ENCODE data around the gene OS9. TPM values are rescaled to one million over a fixed set of nuclear protein-coding genes. Genes with fewer than 3 reads are reported as not detected.

The OS9 gene
- total RNA-seq, 1 experiment from 2014 or later: 145 TPM

DNA sequence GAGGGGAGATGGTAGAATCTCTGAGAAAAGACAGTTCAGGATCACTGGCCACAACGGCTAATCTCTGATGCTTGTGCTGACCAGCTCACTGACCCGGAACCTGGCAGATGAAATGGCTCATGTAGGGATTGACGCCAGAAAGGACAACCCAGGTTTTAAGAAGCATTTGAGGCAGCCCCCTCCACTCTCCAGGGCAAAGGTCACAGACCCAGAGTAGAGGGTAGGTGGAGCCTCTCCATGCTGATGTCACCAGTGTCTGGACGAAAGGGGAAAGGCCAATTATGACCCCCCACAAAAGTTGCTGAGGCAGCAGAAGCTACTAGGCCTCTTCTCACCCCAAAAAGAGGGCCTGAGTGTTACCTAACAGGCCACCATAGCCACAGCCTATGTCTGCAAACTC, 76.8 kb downstream of the OS9 start:
- ChIA-PET CTCF (no interaction called here), POLR2A (ENCODE audit: unreplicated experiment) (interaction anchor here (0.7 kb wide), 1 partner anchor 997 kb away, joined by 18 read pairs; no protein-coding TSS in a partner anchor)
- no peaks in the 10 kb centered on the region for H3K27me3 ChIP-seq (ENCODE audit: low read length)
- H3K4me3 ChIP-seq (ENCODE audit: low read length): peak overlapping the region; percentile 84; the same call in 1 of the 2 replicates
- H3K27ac ChIP-seq (ENCODE audit: low read length): no peak overlapping the region
- H3K9me3 ChIP-seq (ENCODE audit: low read length): no peaks in the 10 kb centered on the region
- H3K9me2 ChIP-seq (replicated peaks; ENCODE audit: low read length): no peaks in the 10 kb centered on the region
- H3K4me2 ChIP-seq (ENCODE audit: low read length): peak overlapping the region; percentile 96
- intact Hi-C loops (cut with micrococcal nuclease): no loop called here
- peaks cover 28% of the 10 kb centered on the region for H3K79me2 ChIP-seq (ENCODE audit: low read length)
- H3F3A ChIP-seq (ENCODE audit: low read length, unreplicated experiment): no peaks in the 10 kb centered on the region
- TF ChIP-seq, protein P1, sequence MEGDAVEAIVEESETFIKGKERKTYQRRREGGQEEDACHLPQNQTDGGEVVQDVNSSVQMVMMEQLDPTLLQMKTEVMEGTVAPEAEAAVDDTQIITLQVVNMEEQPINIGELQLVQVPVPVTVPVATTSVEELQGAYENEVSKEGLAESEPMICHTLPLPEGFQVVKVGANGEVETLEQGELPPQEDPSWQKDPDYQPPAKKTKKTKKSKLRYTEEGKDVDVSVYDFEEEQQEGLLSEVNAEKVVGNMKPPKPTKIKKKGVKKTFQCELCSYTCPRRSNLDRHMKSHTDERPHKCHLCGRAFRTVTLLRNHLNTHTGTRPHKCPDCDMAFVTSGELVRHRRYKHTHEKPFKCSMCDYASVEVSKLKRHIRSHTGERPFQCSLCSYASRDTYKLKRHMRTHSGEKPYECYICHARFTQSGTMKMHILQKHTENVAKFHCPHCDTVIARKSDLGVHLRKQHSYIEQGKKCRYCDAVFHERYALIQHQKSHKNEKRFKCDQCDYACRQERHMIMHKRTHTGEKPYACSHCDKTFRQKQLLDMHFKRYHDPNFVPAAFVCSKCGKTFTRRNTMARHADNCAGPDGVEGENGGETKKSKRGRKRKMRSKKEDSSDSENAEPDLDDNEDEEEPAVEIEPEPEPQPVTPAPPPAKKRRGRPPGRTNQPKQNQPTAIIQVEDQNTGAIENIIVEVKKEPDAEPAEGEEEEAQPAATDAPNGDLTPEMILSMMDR (conservative IDR thresholded peaks at IDR 0.05; ENCODE audit: low read depth, low read length): no peak
- TF ChIP-seq EZH2phosphoT487 (IDR thresholded peaks at IDR 0.05; ENCODE audit: borderline replicate concordance, low read length) (no peak), EZH2 (IDR thresholded peaks at IDR 0.05; ENCODE audit: low read length, unreplicated experiment) (no peak)
- peaks cover 32% of the 10 kb centered on the region for H3K4me1 ChIP-seq (ENCODE audit: insufficient read depth, low read length)
- no peak overlapping the region for H2AFZ ChIP-seq (ENCODE audit: low read length)
- ATAC-seq: no peak
- H3K9ac ChIP-seq (ENCODE audit: low read length): peak overlapping the region; percentile 96; the same call in 1 of the 2 replicates
- DNase-seq: no peak
- no peaks in the 10 kb centered on the region for H4K20me1 ChIP-seq (ENCODE audit: low read length)
- BruUV-seq (replicated peaks): no TSS peak
- H3K36me3 ChIP-seq (ENCODE audit: low read depth, low read length): peaks cover 18% of the 10 kb centered on the region

Small RNA genes within 50 kb of the gene (microRNA-seq; reads per million reads assigned to microRNA genes)
- not detected for gene MIR6759 (ENCODE audit: unreplicated experiment)

Other genes starting within 250 kb of the OS9 start
- gene INHBE, start 238.8 kb upstream of the OS9 start, total RNA-seq (2014; rRNA removed): not detected in 2 replicates
- gene GLI1, start 234.3 kb upstream of the OS9 start, total RNA-seq (2014; rRNA removed): 3.0 TPM in 1 of 2 replicates, not detected in the other
- not detected in 2 replicates for gene ARHGAP9, start 214.3 kb upstream of the OS9 start, total RNA-seq (2014; rRNA removed)
- gene MARS1, start 206.1 kb upstream of the OS9 start, total RNA-seq (2014; rRNA removed): 209 and 210 TPM in 2 replicates
- gene DDIT3, start 173.6 kb upstream of the OS9 start, total RNA-seq (2014; rRNA removed): 27.4 and 33.1 TPM in 2 replicates
- 13.1 and 13.2 TPM in 2 replicates for gene MBD6, start 171.3 kb upstream of the OS9 start, total RNA-seq (2014; rRNA removed)
- gene DCTN2, start 146.9 kb upstream of the OS9 start, total RNA-seq (2014; rRNA removed): 88.5 and 96.4 TPM in 2 replicates
- gene KIF5A, start 144.1 kb upstream of the OS9 start, total RNA-seq (2014; rRNA removed): not detected in 2 replicates
- gene PIP4K2C, start 102.9 kb upstream of the OS9 start, total RNA-seq (2014; rRNA removed): 83.6 and 88.6 TPM in 2 replicates
- 11.9 and 15.9 TPM in 2 replicates for gene DTX3, start 89.3 kb upstream of the OS9 start, total RNA-seq (2014; rRNA removed)
- gene ARHGEF25, start 82.7 kb upstream of the OS9 start, total RNA-seq (2014; rRNA removed): 10.0 and 18.1 TPM in 2 replicates
- 39.0 and 42.3 TPM in 2 replicates for gene B4GALNT1, start 60.9 kb upstream of the OS9 start, total RNA-seq (2014; rRNA removed)
- gene AGAP2, start 44.6 kb downstream of the OS9 start, total RNA-seq (2014; rRNA removed): 0.23 and 0.40 TPM in 2 replicates
- 18.9 and 20.3 TPM in 2 replicates for gene TSPAN31, start 50.9 kb downstream of the OS9 start, total RNA-seq (2014; rRNA removed)
- gene CDK4, start 58.2 kb downstream of the OS9 start, total RNA-seq (2014; rRNA removed): 212 and 229 TPM in 2 replicates
- 9.3 and 13.4 TPM in 2 replicates for gene MARCHF9, start 61.0 kb downstream of the OS9 start, total RNA-seq (2014; rRNA removed)
- gene CYP27B1, start 72.9 kb downstream of the OS9 start, total RNA-seq (2014; rRNA removed): 8.1 and 8.6 TPM in 2 replicates
- 25.2 and 29.8 TPM in 2 replicates for gene METTL1, start 78.0 kb downstream of the OS9 start, total RNA-seq (2014; rRNA removed)
- gene EEF1AKMT3, start 78.5 kb downstream of the OS9 start, total RNA-seq (2014; rRNA removed): 5.4 and 9.3 TPM in 2 replicates
- 55.8 and 63.0 TPM in 2 replicates for gene TSFM, start 88.7 kb downstream of the OS9 start, total RNA-seq (2014; rRNA removed)
- 2.3 TPM in 1 of 2 replicates, not detected in the other for gene AVIL, start 124.6 kb downstream of the OS9 start, total RNA-seq (2014; rRNA removed)
- 37.4 and 39.4 TPM in 2 replicates for gene CTDSP2, start 152.6 kb downstream of the OS9 start, total RNA-seq (2014; rRNA removed)
- gene ATP23, start 247.4 kb downstream of the OS9 start, total RNA-seq (2014; rRNA removed): 14.7 and 19.4 TPM in 2 replicates

All from PC-3 (cell line).